ENCODE data around the gene ATP6V0E1. TPM values are rescaled to one million over a fixed set of nuclear protein-coding genes. Genes with fewer than 3 reads are reported as not detected.

Gene ATP6V0E1
- total and polyA plus RNA-seq, 2 experiments from 2014 or later: 75.9 to 250 TPM

- no peak for TF ChIP-seq ZNF462 (CRISPR knock-in tag; IDR thresholded peaks at IDR 0.05)
- TF ChIP-seq JUNB (IDR thresholded peaks at IDR 0.05; ENCODE audit: unreplicated experiment): no peak
- no peak for TF ChIP-seq ETS1 (IDR thresholded peaks at IDR 0.05)
- TF ChIP-seq ZNF114 (CRISPR knock-in tag; IDR thresholded peaks at IDR 0.05): no peak
- TF ChIP-seq EZH2 (IDR thresholded peaks at IDR 0.05; ENCODE audit: low read depth, unreplicated experiment): no peak
- TF ChIP-seq ZNF331 (CRISPR knock-in tag; IDR thresholded peaks at IDR 0.05; ENCODE audit: low read depth): no peak
- TF ChIP-seq CTCF (conservative IDR thresholded peaks at IDR 0.05; ENCODE audit: low read depth in 2 of 2): no peak
Observed at GRCh38 chr5:172958331-172959046, 25.1 kb upstream of the ATP6V0E1 start (continued).

All from GM23338 (cell line).